Body of pancreas (tissue), 4 donors: ENCODE data around the gene SLC6A9. TPM values are rescaled to one million over a fixed set of nuclear protein-coding genes. Genes with fewer than 3 reads are reported as not detected.

Experiments used
- ATAC-seq: fragments of 150-250 bp; one replicate; pipeline ENCODE4 v1.9.1; 2016
- DNase-seq, 4 donors: peaks; one replicate each; pipeline ENCODE4 v3.0.0-alpha.2; 2019
- H3K27ac ChIP-seq, 4 donors: fragments of 200-600 bp; sonication (generic); 1 replicate in 3 of 4; 2 replicates in 1 of 4; pipeline versions ENCODE4 v1.5.1 to v1.6.1; 2016 to 2019; ENCODE audit warnings: mild to moderate bottlenecking in 1 of 4, mixed read lengths in 1 of 4, moderate library complexity in 1 of 4
- H3K27me3 ChIP-seq, 2 donors: fragments of 200-600 bp; sonication (generic); one replicate each; pipeline ENCODE4 v1.6.0; 2016; ENCODE audit warnings: mild to moderate bottlenecking in 1 of 2
- H3K36me3 ChIP-seq, 2 donors: fragments of 200-600 bp; sonication (generic); replicated peaks in 1 of 2; 2 replicates each; pipeline ENCODE4 v1.5.1; 2016; ENCODE audit warnings: low read depth in 2 of 2; ENCODE audit not compliant: insufficient read depth in 1 of 2
- H3K4me1 ChIP-seq: fragments of 200-600 bp; sonication (generic); one replicate; pipeline ENCODE4 v1.6.0; 2016
- H3K4me3 ChIP-seq, 2 donors: fragments of 200-600 bp; sonication (generic); 1 replicate in 1 of 2; 2 replicates in 1 of 2; pipeline ENCODE4 v1.5.1; 2016 to 2019
- H3K9me3 ChIP-seq, 3 donors: fragments of 200-600 bp; sonication (generic); 1 replicate in 2 of 3; 2 replicates in 1 of 3; pipeline ENCODE4 v1.5.1; 2016
- CTCF ChIP-seq, 7 experiments: fragments of 450-650 bp in 4 of 7; fragments of 200-600 bp in 3 of 7; sonication (generic) in 3 of 7; IDR thresholded peaks; one replicate each; pipeline ENCODE4 v1.5.1; 2016 to 2019; ENCODE audit warnings: antibody characterized with exemption in 7 of 7
- POLR2A ChIP-seq, 3 donors: fragments of 450-650 bp; IDR thresholded peaks; one replicate each; pipeline ENCODE4 v1.6.1; 2016; ENCODE audit warnings: antibody characterized with exemption in 3 of 3, mild to moderate bottlenecking in 2 of 3
- WGBS, 2 donors: methylation state at CpG; one replicate each; pipeline ENCODE4 v1.1.5; 2017; 5-methylcytosine and 5-hydroxymethylcytosine counted together
- intact Hi-C: fragments of 100-400 bp; cut with DNase I; formaldehyde crosslinking; loops from one replicate; pipeline ENCODE4 v1.15.1; 2023
- total RNA-seq, 2 donors: library from RNA; depleted of rRNA; stranded (reverse); fragments of >200 nt; gene quantifications; one replicate each; pipeline ENCODE4 v1.1.0, GENCODE V29; 2016

Gene SLC6A9
- total RNA-seq, 2 donors from 2014 or later, result 2.3 to 4.6 TPM

GRCh38 chr1:44013949-44014348, 17.3 kb downstream of the SLC6A9 start:
- Histone ChIP-seq H3K27me3 (no peaks in the 10 kb centered on the region), H3K9me3 (no peaks in the 10 kb centered on the region), H3K4me1 (peaks cover 19% of the 10 kb centered on the region), H3K36me3 (no peaks in the 10 kb centered on the region), H3K4me3 (no peak overlapping the region), H3K27ac (no peak overlapping the region)
- DNase-seq (no peak), ATAC-seq (no peak)
- TF ChIP-seq POLR2A (IDR thresholded peaks at IDR 0.05), result no peak
- TF ChIP-seq CTCF (IDR thresholded peaks at IDR 0.05), result no peak
- WGBS, 2 donors, result 73 to 74% methylated on average over 5 of the region's 5 CpGs
- intact Hi-C loops, result no loop called here

- Histone ChIP-seq H3K27ac (no peak overlapping the region), H3K4me3 (no peak overlapping the region), H3K36me3 (no peaks in the 10 kb centered on the region), H3K4me1 (peaks cover 19% of the 10 kb centered on the region), H3K9me3 (no peaks in the 10 kb centered on the region), H3K27me3 (no peaks in the 10 kb centered on the region)
- peak in 1 of 4 donors; percentile 29 for DNase-seq
- ATAC-seq, result no peak
- WGBS, 2 donors, result 49 to 58% methylated on average over 2 to 13 of the region's 13 CpGs
- no peak for TF ChIP-seq POLR2A (IDR thresholded peaks at IDR 0.05)
- no peak for TF ChIP-seq CTCF (IDR thresholded peaks at IDR 0.05)
- intact Hi-C loops, result no loop called here
Measured at GRCh38 chr1:44012941-44013609, 18.2 kb downstream of the SLC6A9 start.

- DNase-seq (peak in 3 of 4 donors; percentile 32 to 44 (median 42)), ATAC-seq (no peak)
- Histone ChIP-seq H3K4me3 (no peak overlapping the region), H3K9me3 (no peaks in the 10 kb centered on the region), H3K36me3 (no peaks in the 10 kb centered on the region), H3K27ac (no peak overlapping the region), H3K4me1 (peaks cover 19% of the 10 kb centered on the region), H3K27me3 (no peaks in the 10 kb centered on the region)
- 44 to 68% methylated on average over 2 of the region's 2 CpGs for WGBS, 2 donors
- intact Hi-C loops, result no loop called here
- TF ChIP-seq POLR2A (IDR thresholded peaks at IDR 0.05) (no peak), CTCF (IDR thresholded peaks at IDR 0.05) (no peak)
Measured at GRCh38 chr1:44012404-44012803, 18.9 kb downstream of the SLC6A9 start.

GRCh38 chr1:44010935-44011471, 20.3 kb downstream of the SLC6A9 start:
- Histone ChIP-seq H3K27ac (no peak overlapping the region), H3K27me3 (no peaks in the 10 kb centered on the region), H3K4me3 (no peak overlapping the region), H3K9me3 (no peaks in the 10 kb centered on the region), H3K4me1 (peaks cover 19% of the 10 kb centered on the region), H3K36me3 (no peaks in the 10 kb centered on the region)
- intact Hi-C loops, result no loop called here
- 70 to 84% methylated on average over 4 to 10 of the region's 11 CpGs for WGBS, 2 donors
- ATAC-seq (no peak), DNase-seq (no peak)
- no peak for TF ChIP-seq POLR2A (IDR thresholded peaks at IDR 0.05)
- TF ChIP-seq CTCF (IDR thresholded peaks at IDR 0.05), result no peak

GRCh38 chr1:44008259-44008658, 23.0 kb downstream of the SLC6A9 start:
- Histone ChIP-seq H3K4me1 (peaks cover 23% of the 10 kb centered on the region), H3K27me3 (no peaks in the 10 kb centered on the region), H3K4me3 (no peak overlapping the region), H3K9me3 (no peaks in the 10 kb centered on the region), H3K27ac (no peak overlapping the region), H3K36me3 (no peaks in the 10 kb centered on the region)
- 92 to 95% methylated on average over 12 of the region's 12 CpGs for WGBS, 2 donors
- ATAC-seq (no peak), DNase-seq (no peak)
- intact Hi-C loops, result no loop called here
- TF ChIP-seq POLR2A (IDR thresholded peaks at IDR 0.05) (no peak), CTCF (IDR thresholded peaks at IDR 0.05) (no peak)
